GM18858 (cell line): ENCODE data around the gene TYK2.

Experiments
- ATAC-seq: cut with Tn5 transposase; IDR thresholded peaks from one replicate; pipeline ENCODE4 v1.9.1; 2021; ENCODE audit not compliant: unreplicated experiment

Gene TYK2

DNA sequence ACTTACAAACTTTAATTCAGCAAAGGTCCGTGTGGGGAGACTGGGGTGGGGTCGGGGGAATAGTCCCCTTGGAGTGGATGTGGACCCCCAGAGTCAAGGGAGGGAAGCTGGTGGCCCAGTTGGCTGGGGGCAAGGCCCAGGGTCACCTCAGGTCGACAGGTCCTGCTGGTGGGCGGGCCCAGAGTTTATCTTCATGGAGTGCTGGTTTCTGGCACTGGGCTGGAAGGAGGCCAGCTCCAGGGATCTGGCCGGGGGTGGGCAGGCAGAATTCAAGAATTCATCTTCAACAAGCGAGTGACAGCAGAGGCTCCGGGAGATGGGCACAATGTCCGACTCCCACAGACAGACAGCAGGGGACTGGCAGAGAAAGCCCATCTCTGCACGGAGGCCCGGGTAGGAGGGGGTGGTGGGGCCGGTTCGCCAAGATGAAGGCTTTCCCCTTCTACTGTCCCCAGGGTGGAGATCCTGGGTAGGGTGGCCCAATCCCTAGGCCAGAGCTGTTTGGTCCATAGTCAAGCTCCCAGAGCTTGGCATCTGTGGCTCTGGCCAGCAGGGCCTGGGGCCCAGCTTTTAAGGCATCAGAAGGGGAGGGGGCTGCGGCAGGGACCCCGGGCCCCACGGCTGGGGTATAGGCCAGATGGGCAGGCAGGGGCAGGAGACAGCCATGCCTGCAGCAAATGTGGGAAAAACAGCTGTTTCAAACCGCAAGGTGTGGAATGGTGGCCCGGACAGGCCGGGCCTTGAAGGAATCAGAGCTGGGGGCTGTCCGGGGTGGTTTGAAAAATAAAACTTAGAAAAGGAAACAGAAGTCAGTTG lies 63.9 kb downstream of the TYK2 start:
- ATAC-seq = no peak

DNA sequence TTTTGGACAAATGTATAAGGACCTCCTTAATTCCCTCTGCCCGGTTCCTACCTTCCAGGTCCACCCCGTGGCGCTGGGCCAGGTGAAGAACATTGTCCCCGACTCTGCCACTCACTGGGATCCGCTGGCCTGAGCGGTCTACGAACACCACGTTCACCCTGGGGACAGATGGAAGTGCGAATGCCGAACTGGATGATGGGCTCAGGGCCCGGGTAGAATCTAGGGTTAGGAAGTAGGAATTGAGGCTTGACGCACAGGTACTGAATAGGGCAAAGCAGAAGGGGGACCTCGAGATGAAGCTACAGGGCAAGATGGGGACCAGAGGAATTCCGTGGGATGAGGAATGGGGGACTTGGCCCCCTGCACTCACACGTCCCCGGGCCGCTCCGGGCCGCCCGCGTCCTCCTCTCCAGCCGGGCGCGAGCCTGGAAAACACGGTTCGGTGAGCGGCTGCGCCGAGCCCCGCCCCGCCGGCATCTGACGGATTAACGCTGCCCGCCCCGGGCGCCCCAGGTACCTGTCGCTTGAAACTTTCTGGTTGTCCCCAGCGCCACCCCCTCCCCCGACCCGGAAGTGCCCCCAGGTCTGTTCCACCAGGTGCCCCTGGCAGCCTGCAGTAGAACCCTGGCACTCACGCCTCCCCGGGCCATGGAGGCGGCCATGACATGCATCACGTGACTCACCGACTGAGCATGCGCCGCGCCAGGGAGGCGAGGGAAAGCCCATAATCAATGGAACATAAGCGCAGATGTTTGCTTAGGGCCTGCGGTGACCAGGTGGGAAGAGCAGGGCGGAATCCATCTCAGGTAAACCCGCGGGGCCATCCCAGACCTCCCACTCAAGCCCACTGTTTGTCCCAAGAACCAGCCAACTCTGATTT lies 64.8 kb downstream of the TYK2 start, which contains the start of gene FDX2:
FDX2 (minus strand) TSS at position 681 of the 880 bp plus-strand sequence; CDS start at position 662, 19 bp downstream.
- no peak for ATAC-seq

DNA sequence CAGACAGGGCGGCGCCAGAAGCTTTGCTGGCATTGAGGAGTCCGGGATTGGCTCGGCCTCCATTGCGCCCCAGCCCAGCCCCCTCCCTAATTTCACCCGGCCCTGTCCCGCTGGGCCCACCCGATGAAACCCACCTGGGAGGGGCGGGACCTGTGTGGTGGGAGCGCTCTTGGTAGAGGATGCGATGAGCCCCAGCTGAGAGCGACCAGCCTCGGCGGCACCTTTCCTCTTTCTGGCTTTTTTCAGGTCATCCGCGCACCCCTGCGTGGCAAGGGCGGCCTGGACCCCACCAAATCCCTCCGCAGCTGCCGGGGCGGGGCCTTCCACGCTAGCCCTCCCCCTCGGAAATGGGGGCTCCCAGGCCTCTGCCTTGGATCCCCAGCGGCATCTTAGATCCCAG lies 70.9 kb downstream of the TYK2 start, which contains the start of gene ZGLP1:
ZGLP1 (minus strand) TSS at position 393 of the 400 bp plus-strand sequence.
- ATAC-seq = no peak

DNA sequence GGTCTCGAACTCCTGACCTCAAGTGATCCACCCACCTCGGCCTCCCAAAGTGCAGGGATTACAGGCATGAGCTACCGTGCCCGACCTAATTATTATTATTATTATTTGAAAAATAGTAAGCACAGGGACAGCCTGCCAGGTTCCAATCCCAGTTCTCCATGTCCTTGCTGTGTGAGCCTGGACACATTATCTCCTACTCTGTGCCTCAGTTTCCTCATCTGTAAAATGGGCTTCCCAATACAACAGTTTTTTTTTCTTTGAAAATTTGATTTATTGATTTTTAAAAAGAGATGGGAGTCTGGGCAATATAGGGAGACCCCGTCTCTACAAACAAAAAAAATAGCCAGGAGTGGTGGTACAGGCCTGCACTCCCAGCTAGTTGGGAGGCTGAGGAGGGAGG lies 74.0 kb downstream of the TYK2 start:
- no peak for ATAC-seq

DNA sequence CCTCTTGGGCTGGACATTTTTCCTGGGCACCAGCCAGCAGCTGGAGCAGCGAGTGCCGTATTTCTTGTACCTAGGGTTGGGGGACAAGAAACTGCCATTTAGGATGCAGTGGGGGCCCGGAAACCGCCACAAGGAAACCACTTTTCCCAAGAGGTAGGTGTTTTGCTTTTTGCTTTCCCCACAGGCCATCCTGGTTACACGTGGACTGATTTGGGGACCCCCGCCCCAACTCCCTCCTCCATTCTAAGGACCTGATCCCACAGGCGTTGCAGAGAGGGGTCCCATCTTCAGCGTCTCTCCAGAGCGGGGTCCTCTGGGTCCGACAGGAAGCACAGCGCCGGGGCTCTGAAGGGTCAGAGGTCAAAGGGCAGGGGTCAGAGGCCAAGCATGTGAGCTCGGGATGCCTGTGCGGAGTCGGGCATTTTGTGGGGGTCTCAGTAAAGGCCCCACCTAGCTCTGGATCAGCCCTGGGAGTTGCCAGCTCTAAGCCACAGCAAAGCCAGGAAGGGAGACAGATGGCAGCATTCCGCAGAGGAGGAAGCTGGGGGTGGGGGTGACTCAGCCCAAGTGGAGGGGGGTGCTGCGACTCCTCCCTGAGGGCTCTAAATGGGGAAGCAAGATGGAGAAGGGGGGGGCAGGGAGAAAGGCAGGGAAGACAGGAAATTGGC lies 75.1 kb downstream of the TYK2 start:
- no peak for ATAC-seq
